Smooth muscle cell (in vitro differentiated cells): ENCODE measurements around the gene TRAF3IP3. TPM values are rescaled to one million over a fixed set of nuclear protein-coding genes. Genes with fewer than 3 reads are reported as not detected.

Experiments
- DNase-seq: peaks from one replicate; lab custom pipeline; 2025; ENCODE audit not compliant: unreplicated experiment; lab: John Stamatoyannopoulos, UW
- H2AFZ ChIP-seq: fragments of 200-600 bp; sonication (generic); 2 replicates; pipeline ENCODE4 v1.6.0; 2016; ENCODE audit warnings: antibody characterized with exemption, low read depth, mild to moderate bottlenecking
- H3F3A ChIP-seq: fragments of 200-600 bp; sonication (generic); 2 replicates; pipeline ENCODE4 v1.6.0; 2017; ENCODE audit warnings: antibody characterized with exemption, low read depth
- H3K27ac ChIP-seq: fragments of 200-600 bp; sonication (generic); 2 replicates; pipeline ENCODE4 v1.5.1; 2016; ENCODE audit warnings: low read depth, mild to moderate bottlenecking
- H3K27me3 ChIP-seq: fragments of 200-600 bp; sonication (generic); 2 replicates; pipeline ENCODE4 v1.6.1; 2016; ENCODE audit warnings: low read depth, mild to moderate bottlenecking
- H3K36me3 ChIP-seq: fragments of 200-600 bp; sonication (generic); 2 replicates; pipeline ENCODE4 v1.5.1; 2016; ENCODE audit warnings: low read depth
- H3K4me1 ChIP-seq: fragments of 200-600 bp; sonication (generic); 2 replicates; pipeline ENCODE4 v1.5.1; 2016; ENCODE audit warnings: low read depth
- H3K4me2 ChIP-seq: fragments of 200-600 bp; sonication (generic); 2 replicates; pipeline ENCODE4 v1.6.0; 2016; ENCODE audit warnings: mild to moderate bottlenecking
- H3K4me3 ChIP-seq: fragments of 200-600 bp; sonication (generic); 2 replicates; pipeline ENCODE4 v1.5.1; 2016; ENCODE audit warnings: mild to moderate bottlenecking
- H3K79me2 ChIP-seq: fragments of 200-600 bp; sonication (generic); 2 replicates; pipeline ENCODE4 v1.6.0; 2016; ENCODE audit warnings: low read depth, mild to moderate bottlenecking
- H3K9ac ChIP-seq: fragments of 200-600 bp; sonication (generic); 2 replicates; pipeline ENCODE4 v1.6.0; 2016; ENCODE audit warnings: low read depth
- H3K9me3 ChIP-seq: fragments of 200-600 bp; sonication (generic); replicated peaks from 2 replicates; pipeline ENCODE4 v1.5.1; 2016; ENCODE audit warnings: low read depth
- H4K20me1 ChIP-seq: fragments of 200-600 bp; sonication (generic); 2 replicates; pipeline ENCODE4 v1.6.0; 2016; ENCODE audit warnings: low read depth
- CTCF ChIP-seq: fragments of 200-600 bp; sonication (generic); IDR thresholded peaks from 2 replicates; pipeline ENCODE4 v1.5.1; 2017; ENCODE audit warnings: borderline replicate concordance, mild to moderate bottlenecking, antibody characterized with exemption; ENCODE audit not compliant: insufficient read depth, poor library complexity, severe bottlenecking
- WGBS: methylation state at CpG from one replicate; pipeline ENCODE4 v1.1.7; 2016; ENCODE audit warnings: low lambda C conversion rate; 5-methylcytosine and 5-hydroxymethylcytosine counted together
- polyA plus RNA-seq: library from polyadenylated mRNA; unstranded; fragments of >200 nt; fragmentation: Nextera tagmentation; extraction: Ambion mirVana; gene quantifications from 2 replicates; pipeline ENCODE4 v1.2.1, GENCODE V29; 2016
- total RNA-seq: library from RNA; depleted of rRNA; stranded (reverse); fragments of >200 nt; gene quantifications from 2 replicates; pipeline ENCODE4 v1.2.3, GENCODE V29; 2014

TRAF3IP3 gene
- total and polyA plus RNA-seq, 2 experiments from 2014 or later = 0.04 TPM; not detected in 1

- H3F3A ChIP-seq = peaks cover 4% of the 10 kb centered on the region
- no peak for TF ChIP-seq CTCF
- no peaks in the 10 kb centered on the region for H3K36me3 ChIP-seq
- WGBS = 68% methylated on average over 4 of the region's 4 CpGs
- no peaks in the 10 kb centered on the region for H3K4me1 ChIP-seq
- no peak for DNase-seq
- H3K27ac ChIP-seq = no peak overlapping the region
- no peaks in the 10 kb centered on the region for H3K9me3 ChIP-seq
- H2AFZ ChIP-seq = no peak overlapping the region
- H3K4me3 ChIP-seq = no peak overlapping the region
- no peak overlapping the region for H3K9ac ChIP-seq
- no peaks in the 10 kb centered on the region for H3K27me3 ChIP-seq
- no peaks in the 10 kb centered on the region for H3K79me2 ChIP-seq
- no peak overlapping the region for H3K4me2 ChIP-seq
- no peaks in the 10 kb centered on the region for H4K20me1 ChIP-seq
Measured at GRCh38 chr1:209746451-209747165, 9.2 kb upstream of the TRAF3IP3 start.

DNA sequence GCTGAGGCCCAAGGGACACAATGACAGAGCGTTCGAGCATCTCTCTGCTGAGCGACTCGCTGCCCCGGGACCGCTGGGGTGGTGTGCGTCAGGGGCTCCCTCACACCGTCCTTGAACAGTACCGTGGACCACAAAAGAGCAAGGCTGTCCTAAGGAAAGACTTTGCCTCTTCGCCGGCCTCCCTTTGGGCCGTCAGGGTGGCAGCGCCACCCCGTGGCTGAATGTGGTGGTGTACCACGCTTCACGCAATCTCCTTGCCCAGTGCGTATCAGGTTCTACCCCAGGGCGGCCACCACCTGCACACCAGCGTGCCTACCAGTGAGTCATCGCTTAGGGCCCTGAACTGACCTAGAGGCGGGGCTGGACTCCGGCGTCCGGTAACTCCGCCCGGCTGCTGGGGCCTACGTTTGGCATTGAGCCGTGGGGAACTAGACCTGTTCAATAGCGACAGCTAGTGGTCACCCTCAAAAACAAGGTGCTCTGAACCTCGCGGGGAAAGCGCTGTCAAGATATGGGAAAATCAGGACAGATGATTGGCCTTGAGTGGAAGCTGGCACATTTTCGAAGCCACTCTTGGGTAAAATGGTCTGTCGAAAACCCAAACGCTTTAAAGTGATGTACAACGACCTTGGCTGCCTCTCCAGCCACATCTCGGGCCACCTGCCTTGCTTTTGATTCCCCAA lies 8.1 kb upstream of the TRAF3IP3 start:
- H3K36me3 ChIP-seq = no peaks in the 10 kb centered on the region
- no peaks in the 10 kb centered on the region for H3K9me3 ChIP-seq
- H2AFZ ChIP-seq = peak overlapping the region; percentile 8
- H3K4me2 ChIP-seq = peak overlapping the region; percentile 72
- DNase-seq = peak; percentile 47
- no peaks in the 10 kb centered on the region for H3K4me1 ChIP-seq
- H3K79me2 ChIP-seq = no peaks in the 10 kb centered on the region
- H4K20me1 ChIP-seq = no peaks in the 10 kb centered on the region
- peak; percentile 91 for TF ChIP-seq CTCF
- WGBS = 5% methylated on average over 37 of the region's 37 CpGs
- H3K4me3 ChIP-seq = peak overlapping the region; percentile 37
- H3K27me3 ChIP-seq = no peaks in the 10 kb centered on the region
- peaks cover 4% of the 10 kb centered on the region for H3F3A ChIP-seq
- H3K9ac ChIP-seq = no peak overlapping the region
- H3K27ac ChIP-seq = no peak overlapping the region

- Histone ChIP-seq H4K20me1 (no peaks in the 10 kb centered on the region), H3K27ac (no peak overlapping the region), H3K27me3 (no peaks in the 10 kb centered on the region), H3K4me2 (no peak overlapping the region), H3K9ac (no peak overlapping the region), H3K4me3 (no peak overlapping the region), H3K36me3 (no peaks in the 10 kb centered on the region), H3K79me2 (no peaks in the 10 kb centered on the region), H3K9me3 (no peaks in the 10 kb centered on the region), H3F3A (peaks cover 4% of the 10 kb centered on the region), H3K4me1 (no peaks in the 10 kb centered on the region), H2AFZ (no peak overlapping the region)
- WGBS = 50% methylated on average over 4 of the region's 4 CpGs
- DNase-seq = no peak
- no peak for TF ChIP-seq CTCF
Measured at GRCh38 chr1:209748620-209749019, 7.2 kb upstream of the TRAF3IP3 start.

DNA sequence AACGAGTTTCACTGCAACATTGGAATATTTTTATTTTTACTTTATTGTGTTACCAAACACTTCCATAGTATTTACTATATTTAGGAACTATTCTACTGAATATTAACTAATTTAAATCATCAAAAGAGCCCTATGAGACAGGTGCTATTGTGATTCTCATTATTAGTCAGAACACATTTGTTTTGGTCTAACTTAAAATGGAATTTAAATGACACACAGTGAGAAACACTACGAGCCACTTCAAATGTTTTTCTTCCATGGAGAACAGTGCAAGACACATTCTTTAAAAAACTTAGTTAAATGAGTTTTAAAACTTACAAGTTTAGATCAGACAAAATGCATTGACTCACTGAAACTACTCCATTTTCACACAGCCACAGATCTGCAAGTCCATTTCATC lies 6.6 kb upstream of the TRAF3IP3 start:
- no peak for DNase-seq
- WGBS = 67% methylated on average over 2 of the region's 2 CpGs
- Histone ChIP-seq H3K9ac (no peak overlapping the region), H3K9me3 (no peaks in the 10 kb centered on the region), H3K4me2 (no peak overlapping the region), H3F3A (peaks cover 4% of the 10 kb centered on the region), H3K27ac (no peak overlapping the region), H4K20me1 (no peaks in the 10 kb centered on the region), H3K27me3 (no peaks in the 10 kb centered on the region), H3K4me1 (no peaks in the 10 kb centered on the region), H3K79me2 (no peaks in the 10 kb centered on the region), H2AFZ (no peak overlapping the region), H3K4me3 (no peak overlapping the region), H3K36me3 (no peaks in the 10 kb centered on the region)
- TF ChIP-seq CTCF = no peak
